Sigmoid colon (tissue), 4 donors: ENCODE results near the gene ZYX.

ENCODE experiments used
- EP300 ChIP-seq, 4 donors: sonication (generic); formaldehyde crosslinking; IDR thresholded peaks; one replicate each; pipeline ENCODE4 v1.6.1; 2017; ENCODE audit warnings: antibody characterized with exemption in 4 of 4
- POLR2A ChIP-seq, 2 donors: fragments of 450-650 bp; IDR thresholded peaks; one replicate each; pipeline ENCODE4 v1.6.1; 2016; ENCODE audit warnings: antibody characterized with exemption in 2 of 2, mild to moderate bottlenecking in 2 of 2, moderate library complexity in 2 of 2
- POLR2AphosphoS5 ChIP-seq, 4 donors: sonication (generic); formaldehyde crosslinking; IDR thresholded peaks; one replicate each; pipeline ENCODE4 v1.6.1; 2017; ENCODE audit warnings: antibody characterized with exemption in 4 of 4
- TF ChIP-seq, protein P1 (sequence below), 4 experiments: fragments of 450-650 bp in 3 of 4; fragments of 200-600 bp in 1 of 4; IDR thresholded peaks; one replicate each; pipeline ENCODE4 v1.5.1; 2016 to 2019; ENCODE audit warnings: antibody characterized with exemption in 4 of 4, mild to moderate bottlenecking in 3 of 4, moderate library complexity in 2 of 4

DNA sequence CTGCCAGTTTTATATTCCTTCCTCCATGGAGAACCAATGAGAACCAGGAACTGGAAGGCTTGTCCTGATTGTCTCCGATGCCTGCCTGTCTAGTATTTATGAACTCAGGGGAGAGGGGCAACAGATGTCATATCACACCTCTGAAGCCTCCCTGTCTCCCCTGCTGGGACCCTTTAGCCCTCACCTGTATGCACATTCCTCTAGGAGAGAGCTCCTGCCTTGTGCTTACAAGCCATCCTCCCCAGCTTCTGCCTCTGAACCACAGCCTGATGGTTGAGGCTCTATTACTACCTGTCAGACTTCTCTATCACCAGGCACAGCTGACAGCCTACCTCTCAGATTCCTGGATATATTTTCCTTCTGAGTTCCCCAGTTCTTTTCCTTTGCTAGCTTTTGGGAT, 12.8 kb upstream of the ZYX start:
- TF ChIP-seq, protein P1, sequence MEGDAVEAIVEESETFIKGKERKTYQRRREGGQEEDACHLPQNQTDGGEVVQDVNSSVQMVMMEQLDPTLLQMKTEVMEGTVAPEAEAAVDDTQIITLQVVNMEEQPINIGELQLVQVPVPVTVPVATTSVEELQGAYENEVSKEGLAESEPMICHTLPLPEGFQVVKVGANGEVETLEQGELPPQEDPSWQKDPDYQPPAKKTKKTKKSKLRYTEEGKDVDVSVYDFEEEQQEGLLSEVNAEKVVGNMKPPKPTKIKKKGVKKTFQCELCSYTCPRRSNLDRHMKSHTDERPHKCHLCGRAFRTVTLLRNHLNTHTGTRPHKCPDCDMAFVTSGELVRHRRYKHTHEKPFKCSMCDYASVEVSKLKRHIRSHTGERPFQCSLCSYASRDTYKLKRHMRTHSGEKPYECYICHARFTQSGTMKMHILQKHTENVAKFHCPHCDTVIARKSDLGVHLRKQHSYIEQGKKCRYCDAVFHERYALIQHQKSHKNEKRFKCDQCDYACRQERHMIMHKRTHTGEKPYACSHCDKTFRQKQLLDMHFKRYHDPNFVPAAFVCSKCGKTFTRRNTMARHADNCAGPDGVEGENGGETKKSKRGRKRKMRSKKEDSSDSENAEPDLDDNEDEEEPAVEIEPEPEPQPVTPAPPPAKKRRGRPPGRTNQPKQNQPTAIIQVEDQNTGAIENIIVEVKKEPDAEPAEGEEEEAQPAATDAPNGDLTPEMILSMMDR (IDR thresholded peaks at IDR 0.05) = no peak
- no peak for TF ChIP-seq POLR2AphosphoS5 (IDR thresholded peaks at IDR 0.05)
- no peak for TF ChIP-seq POLR2A (IDR thresholded peaks at IDR 0.05)
- TF ChIP-seq EP300 (IDR thresholded peaks at IDR 0.05) = no peak
